ENCODE measurements around the gene EEF1AKMT4. TPM values are rescaled to one million over a fixed set of nuclear protein-coding genes. Genes with fewer than 3 reads are reported as not detected.

EEF1AKMT4 gene
- total and polyA plus RNA-seq, 3 donors from 2014 or later, result 10.2 to 16.9 (median 15.0) TPM

GRCh38 chr3:184306341-184306972, 57.0 kb downstream of the EEF1AKMT4 start:
- H3K27ac ChIP-seq, result no peak overlapping the region
- H3K9me3 ChIP-seq, result no peaks in the 10 kb centered on the region
- no peak for DNase-seq
- no peaks in the 10 kb centered on the region for H3K36me3 ChIP-seq (ENCODE audit: low read depth, missing control alignments)
- peaks cover 7% of the 10 kb centered on the region for H3K4me1 ChIP-seq
- H3K4me3 ChIP-seq, result no peak overlapping the region
- WGBS, 2 donors, result 88 to 94% methylated on average over 4 of the region's 4 CpGs
- TF ChIP-seq POLR2A (IDR thresholded peaks at IDR 0.05) (no peak), CTCF (IDR thresholded peaks at IDR 0.05) (no peak)
- H3K27me3 ChIP-seq, result no peaks in the 10 kb centered on the region
- intact Hi-C loops (cut with DNase I; ENCODE audit: low total_unique reads), result no loop called here

- Histone ChIP-seq H3K27me3 (no peaks in the 10 kb centered on the region), H3K9me3 (no peaks in the 10 kb centered on the region), H3K36me3 (ENCODE audit: low read depth, missing control alignments) (no peaks in the 10 kb centered on the region), H3K27ac (no peak overlapping the region), H3K4me3 (no peak overlapping the region), H3K4me1 (peaks cover 7% of the 10 kb centered on the region)
- no peak for DNase-seq
- intact Hi-C loops (cut with DNase I; ENCODE audit: low total_unique reads), result no loop called here
- no peak for TF ChIP-seq POLR2A (IDR thresholded peaks at IDR 0.05)
- TF ChIP-seq CTCF (IDR thresholded peaks at IDR 0.05), result no peak
- WGBS, 2 donors, result 88 to 93% methylated on average over 9 of the region's 9 CpGs
Measured at GRCh38 chr3:184307915-184308314, 58.4 kb downstream of the EEF1AKMT4 start.

MicroRNA genes within 50 kb of the gene (microRNA counts, 767-probe panel; counts per million panel counts)
- 0 to 152 counts per million in 2 donors for microRNA hsa-miR-1224-3p
- 0 to 152 counts per million in 2 donors for microRNA hsa-miR-1224-5p

Small RNAs within 50 kb of the gene (microRNA-seq; reads per million reads assigned to microRNA genes)
- 11.1 to 18.6 reads per million in 2 donors for gene MIR1224 (ENCODE audit: borderline number of aligned reads in 2 of 2, borderline replicate concordance in 1 of 2)

Small RNAs within 50 kb of the gene (small RNA-seq; reads per million reads assigned to genes)
- 0.47 to 2.7 reads per million in 2 donors for gene MIR1224

Other genes with a start within 250 kb of the EEF1AKMT4 start
- gene ABCC5, start 231.8 kb upstream of the EEF1AKMT4 start, total RNA-seq, result 10 to 100 TPM; 61.5 to 77.9 TPM
- 35.2 TPM for gene ABCC5, start 231.8 kb upstream of the EEF1AKMT4 start, polyA plus RNA-seq (ENCODE audit: insufficient read depth, low read depth, low replicate concordance)
- gene HTR3D, start 217.9 kb upstream of the EEF1AKMT4 start, total RNA-seq, result not detected
- gene HTR3D, start 217.9 kb upstream of the EEF1AKMT4 start, polyA plus RNA-seq (ENCODE audit: insufficient read depth, low read depth, low replicate concordance), result not detected
- under 1 TPM in 1 of 2 donors, not detected in 1; 0.31 TPM for gene HTR3C, start 196.6 kb upstream of the EEF1AKMT4 start, total RNA-seq
- gene HTR3C, start 196.6 kb upstream of the EEF1AKMT4 start, polyA plus RNA-seq (ENCODE audit: insufficient read depth, low read depth, low replicate concordance), result not detected
- gene HTR3E, start 152.6 kb upstream of the EEF1AKMT4 start, total RNA-seq, result under 1 TPM; 0.31 to 0.63 TPM
- gene HTR3E, start 152.6 kb upstream of the EEF1AKMT4 start, polyA plus RNA-seq (ENCODE audit: insufficient read depth, low read depth, low replicate concordance), result not detected
- gene EIF2B5, start 114.3 kb upstream of the EEF1AKMT4 start, total RNA-seq, result 10 to 100 TPM; 37.2 to 48.1 TPM
- 36.7 TPM for gene EIF2B5, start 114.3 kb upstream of the EEF1AKMT4 start, polyA plus RNA-seq (ENCODE audit: insufficient read depth, low read depth, low replicate concordance)
- 10 to 100 TPM; 80.5 to 86.8 TPM for gene DVL3, start 94.3 kb upstream of the EEF1AKMT4 start, total RNA-seq
- 53.7 TPM for gene DVL3, start 94.3 kb upstream of the EEF1AKMT4 start, polyA plus RNA-seq (ENCODE audit: insufficient read depth, low read depth, low replicate concordance)
- gene AP2M1, start 74.8 kb upstream of the EEF1AKMT4 start, total RNA-seq, result 100 to 1,000 TPM; 238 to 334 TPM
- 346 TPM for gene AP2M1, start 74.8 kb upstream of the EEF1AKMT4 start, polyA plus RNA-seq (ENCODE audit: insufficient read depth, low read depth, low replicate concordance)
- gene ABCF3, start 63.5 kb upstream of the EEF1AKMT4 start, total RNA-seq, result 100 to 1,000 TPM; 111 to 115 TPM
- 69.3 TPM for gene ABCF3, start 63.5 kb upstream of the EEF1AKMT4 start, polyA plus RNA-seq (ENCODE audit: insufficient read depth, low read depth, low replicate concordance)
- 10 to 100 TPM; 13.8 to 17.6 TPM for gene VWA5B2, start 20.1 kb upstream of the EEF1AKMT4 start, total RNA-seq
- 2.5 TPM for gene VWA5B2, start 20.1 kb upstream of the EEF1AKMT4 start, polyA plus RNA-seq (ENCODE audit: insufficient read depth, low read depth, low replicate concordance)
- gene ALG3, start 710 bp upstream of the EEF1AKMT4 start, total RNA-seq, result 10 to 100 TPM; 79.4 to 91.7 TPM
- 58.7 TPM for gene ALG3, start 710 bp upstream of the EEF1AKMT4 start, polyA plus RNA-seq (ENCODE audit: insufficient read depth, low read depth, low replicate concordance)
- under 1 TPM in 1 of 2 donors, not detected in 1; 0.24 TPM for gene CAMK2N2, start 11.9 kb downstream of the EEF1AKMT4 start, total RNA-seq
- gene CAMK2N2, start 11.9 kb downstream of the EEF1AKMT4 start, polyA plus RNA-seq (ENCODE audit: insufficient read depth, low read depth, low replicate concordance), result 0.40 TPM
- gene ECE2, start 26.4 kb downstream of the EEF1AKMT4 start, total RNA-seq, result 1 to 10 TPM; 1.4 TPM
- gene ECE2, start 26.4 kb downstream of the EEF1AKMT4 start, polyA plus RNA-seq (ENCODE audit: insufficient read depth, low read depth, low replicate concordance), result 1.1 TPM
- 100 to 1,000 TPM; 289 to 339 TPM for gene PSMD2, start 49.6 kb downstream of the EEF1AKMT4 start, total RNA-seq
- 379 TPM for gene PSMD2, start 49.6 kb downstream of the EEF1AKMT4 start, polyA plus RNA-seq (ENCODE audit: insufficient read depth, low read depth, low replicate concordance)
- gene EIF4G1, start 64.9 kb downstream of the EEF1AKMT4 start, total RNA-seq, result 100 to 1,000 TPM; 295 TPM
- gene EIF4G1, start 64.9 kb downstream of the EEF1AKMT4 start, polyA plus RNA-seq (ENCODE audit: insufficient read depth, low read depth, low replicate concordance), result 255 TPM
- gene FAM131A, start 87.9 kb downstream of the EEF1AKMT4 start, total RNA-seq, result 10 to 100 TPM; 75.9 to 77.2 TPM
- 28.1 TPM for gene FAM131A, start 87.9 kb downstream of the EEF1AKMT4 start, polyA plus RNA-seq (ENCODE audit: insufficient read depth, low read depth, low replicate concordance)
- gene CLCN2, start 111.9 kb downstream of the EEF1AKMT4 start, total RNA-seq, result 100 to 1,000 TPM in 1 of 2 donors, 10 to 100 TPM in 1; 98.2 to 118 TPM
- 46.7 TPM for gene CLCN2, start 111.9 kb downstream of the EEF1AKMT4 start, polyA plus RNA-seq (ENCODE audit: insufficient read depth, low read depth, low replicate concordance)
- 10 to 100 TPM; 65.0 to 76.4 TPM for gene POLR2H, start 112.0 kb downstream of the EEF1AKMT4 start, total RNA-seq
- 72.2 TPM for gene POLR2H, start 112.0 kb downstream of the EEF1AKMT4 start, polyA plus RNA-seq (ENCODE audit: insufficient read depth, low read depth, low replicate concordance)
- under 1 TPM; 0.71 to 0.93 TPM for gene THPO, start 128.5 kb downstream of the EEF1AKMT4 start, total RNA-seq
- gene THPO, start 128.5 kb downstream of the EEF1AKMT4 start, polyA plus RNA-seq (ENCODE audit: insufficient read depth, low read depth, low replicate concordance), result 7.6 TPM
- gene CHRD, start 130.4 kb downstream of the EEF1AKMT4 start, total RNA-seq, result 1 to 10 TPM; 3.5 to 4.3 TPM
- gene CHRD, start 130.4 kb downstream of the EEF1AKMT4 start, polyA plus RNA-seq (ENCODE audit: insufficient read depth, low read depth, low replicate concordance), result 4.3 TPM